Neural cell (in vitro differentiated cells): ENCODE measurements around the gene MAPT. TPM values are rescaled to one million over a fixed set of nuclear protein-coding genes. Genes with fewer than 3 reads are reported as not detected.

Source experiments
- H2AFZ ChIP-seq: fragments of 200-600, 300-800 bp; sonication (generic), shearing (Covaris generic); 2 replicates; pipeline ENCODE4 v1.6.0; 2014; ENCODE audit warnings: low read depth, mild to moderate bottlenecking, antibody characterized with exemption, low read length, moderate library complexity
- H3F3A ChIP-seq: fragments of 200-600 bp; shearing (Covaris generic); 2 replicates; pipeline ENCODE4 v1.6.1; 2016; ENCODE audit warnings: mild to moderate bottlenecking, moderate library complexity, mixed read lengths, antibody characterized with exemption, low read length; ENCODE audit not compliant: insufficient read depth, poor library complexity, severe bottlenecking
- H3K27ac ChIP-seq: fragments of 200-600, 300-800 bp; sonication (generic), shearing (Covaris generic); 2 replicates; pipeline ENCODE4 v1.5.1; 2014; ENCODE audit warnings: mild to moderate bottlenecking, low read length, moderate library complexity
- H3K27me3 ChIP-seq: fragments of 300-800, 200-600 bp; sonication (generic), shearing (Covaris generic); 2 replicates; pipeline ENCODE4 v1.6.0; 2014; ENCODE audit warnings: mild to moderate bottlenecking, low read depth, low read length, moderate library complexity; ENCODE audit not compliant: insufficient read depth
- H3K36me3 ChIP-seq: fragments of 300-800, 200-600 bp; sonication (generic), shearing (Covaris generic); 2 replicates; pipeline ENCODE4 v1.5.1; 2014; ENCODE audit warnings: mild to moderate bottlenecking, antibody characterized with exemption, low read length, moderate library complexity; ENCODE audit not compliant: insufficient read depth
- H3K4me2 ChIP-seq: fragments of 300-800, 200-600 bp; sonication (generic), shearing (Covaris generic); 2 replicates; pipeline ENCODE4 v1.6.0; 2014; ENCODE audit warnings: mild to moderate bottlenecking, low read length
- H3K4me3 ChIP-seq: fragments of 300-800, 200-600 bp; sonication (generic), shearing (Covaris generic); 2 replicates; pipeline ENCODE4 v1.5.1; 2014; ENCODE audit warnings: mild to moderate bottlenecking, low read length, moderate library complexity
- H3K79me2 ChIP-seq: fragments of 200-600 bp; shearing (Covaris generic); replicated peaks from 2 replicates; pipeline ENCODE4 v1.6.0; 2014; ENCODE audit warnings: mild to moderate bottlenecking, low read length, moderate library complexity; ENCODE audit not compliant: insufficient read depth
- H3K9ac ChIP-seq: fragments of 300-800, 200-600 bp; sonication (generic), shearing (Covaris generic); 2 replicates; pipeline ENCODE4 v1.6.1; 2016; ENCODE audit warnings: mild to moderate bottlenecking, low read length, mixed read lengths
- H3K9me2 ChIP-seq: fragments of 200-600 bp; shearing (Covaris generic); 2 replicates; pipeline ENCODE4 v1.6.1; 2016; ENCODE audit warnings: mild to moderate bottlenecking, low read length, mixed read lengths; ENCODE audit not compliant: insufficient read depth
- H3K9me3 ChIP-seq: fragments of 200-600, 300-800 bp; sonication (generic), shearing (Covaris generic); 2 replicates; pipeline ENCODE4 v1.6.1; 2016; ENCODE audit warnings: mild to moderate bottlenecking, mixed run types, low read length, moderate library complexity, mixed read lengths
- H4K20me1 ChIP-seq: fragments of 200-600 bp; shearing (Covaris generic); 2 replicates; pipeline ENCODE4 v1.6.1; 2016; ENCODE audit warnings: mild to moderate bottlenecking, mixed run types; ENCODE audit not compliant: insufficient read depth
- CTCF ChIP-seq: fragments of 450-650 bp; IDR thresholded peaks from 2 replicates; pipeline ENCODE4 v1.5.1; 2014; ENCODE audit warnings: antibody characterized with exemption, mild to moderate bottlenecking, moderate library complexity; ENCODE audit not compliant: poor library complexity, severe bottlenecking
- EP300 ChIP-seq: fragments of 450-650 bp; conservative IDR thresholded peaks from 2 replicates; pipeline ENCODE4 v1.6.1; 2014; ENCODE audit warnings: antibody characterized with exemption, mild to moderate bottlenecking, moderate library complexity; ENCODE audit not compliant: poor library complexity, severe bottlenecking
- EZH2 ChIP-seq: fragments of 200-600, 300-800 bp; shearing (Covaris generic), sonication (generic); IDR thresholded peaks from 2 replicates; pipeline ENCODE4 v1.6.1; 2014; ENCODE audit warnings: antibody characterized with exemption, low read length, borderline replicate concordance, mild to moderate bottlenecking; ENCODE audit not compliant: insufficient read depth, poor library complexity, severe bottlenecking
- MXI1 ChIP-seq: fragments of 450-650 bp; conservative IDR thresholded peaks from 2 replicates; pipeline ENCODE4 v1.6.1; 2014; ENCODE audit warnings: antibody characterized with exemption, mild to moderate bottlenecking; ENCODE audit not compliant: poor library complexity, severe bottlenecking
- POLR2AphosphoS5 ChIP-seq: IDR thresholded peaks from 2 replicates; pipeline ENCODE4 v1.6.1; 2012
- RAD21 ChIP-seq: fragments of 450-650 bp; conservative IDR thresholded peaks from 2 replicates; pipeline ENCODE4 v1.6.1; 2014; ENCODE audit warnings: antibody characterized with exemption, mild to moderate bottlenecking, moderate library complexity
- REST ChIP-seq: IDR thresholded peaks from 2 replicates; pipeline ENCODE4 v1.6.1; 2012; ENCODE audit warnings: borderline replicate concordance
- SMC3 ChIP-seq: fragments of 450-650 bp; conservative IDR thresholded peaks from 2 replicates; pipeline ENCODE4 v1.6.1; 2014; ENCODE audit warnings: antibody characterized with exemption, mild to moderate bottlenecking, moderate library complexity; ENCODE audit not compliant: poor library complexity
- TAF1 ChIP-seq: IDR thresholded peaks from 2 replicates; pipeline ENCODE4 v1.6.1; 2012; ENCODE audit warnings: low read depth
- polyA plus RNA-seq: library from polyadenylated mRNA; depleted of rRNA; stranded (reverse); fragments of >200 nt; gene quantifications from 2 replicates; pipeline ENCODE4 v1.2.3, GENCODE V29; 2014

MAPT gene
- polyA plus RNA-seq, 1 donor from 2014 or later, result 94.5 TPM

- Histone ChIP-seq H3K4me2 (no peak overlapping the region), H3K27ac (no peak overlapping the region), H3K27me3 (no peaks in the 10 kb centered on the region), H3K4me3 (no peak overlapping the region), H3K9me3 (no peaks in the 10 kb centered on the region), H3K36me3 (peaks cover 6% of the 10 kb centered on the region), H3K9ac (no peak overlapping the region), H3K79me2 (no peaks in the 10 kb centered on the region), H3F3A (no peaks in the 10 kb centered on the region), H3K9me2 (no peaks in the 10 kb centered on the region), H2AFZ (no peak overlapping the region), H4K20me1 (no peaks in the 10 kb centered on the region)
- TF ChIP-seq CTCF, result no peak
- TF ChIP-seq MXI1, result no peak
- no peak for TF ChIP-seq SMC3
- no peak for TF ChIP-seq EZH2
- TF ChIP-seq POLR2AphosphoS5, result no peak
- no peak for TF ChIP-seq EP300
- no peak for TF ChIP-seq RAD21
- no peak for TF ChIP-seq TAF1
- no peak for TF ChIP-seq REST
Observed at GRCh38 chr17:45991341-45991740, 97.0 kb downstream of the MAPT start.

- Histone ChIP-seq H3K36me3 (peaks cover 6% of the 10 kb centered on the region), H3K27me3 (no peaks in the 10 kb centered on the region), H3F3A (no peaks in the 10 kb centered on the region), H3K9me3 (no peaks in the 10 kb centered on the region), H4K20me1 (no peaks in the 10 kb centered on the region), H3K27ac (no peak overlapping the region), H3K4me2 (no peak overlapping the region), H3K4me3 (no peak overlapping the region), H2AFZ (no peak overlapping the region), H3K9me2 (no peaks in the 10 kb centered on the region), H3K9ac (no peak overlapping the region), H3K79me2 (no peaks in the 10 kb centered on the region)
- TF ChIP-seq POLR2AphosphoS5 (no peak), RAD21 (no peak), CTCF (no peak), MXI1 (no peak), EP300 (no peak), TAF1 (no peak), EZH2 (no peak)
Observed at GRCh38 chr17:45992175-45992574, 97.8 kb downstream of the MAPT start.
